OCI-LY1 (cell line): ENCODE results near the gene NAPEPLD.

ENCODE experiments used
- CTCF ChIP-seq: fragments of 200-600 bp; sonication (generic), shearing (Covaris generic); IDR thresholded peaks from 2 replicates; pipeline ENCODE4 v1.5.1; 2017; ENCODE audit warnings: mild to moderate bottlenecking, antibody characterized with exemption, low read length, moderate library complexity, mixed read lengths
- EZH2 ChIP-seq: fragments of 200-600 bp; sonication (generic), shearing (Covaris generic); IDR thresholded peaks from 2 replicates; pipeline ENCODE4 v1.8.0; 2017; ENCODE audit warnings: borderline replicate concordance, mixed run types, mild to moderate bottlenecking, antibody characterized with exemption, low read length, moderate library complexity, mixed read lengths

- TF ChIP-seq EZH2 (no peak), CTCF (no peak)
Observed at GRCh38 chr7:103115771-103116170, 33.1 kb downstream of the NAPEPLD start.
